ENCODE measurements around the gene ELOA. TPM values are rescaled to one million over a fixed set of nuclear protein-coding genes. Genes with fewer than 3 reads are reported as not detected.
A peak's percentile ranks its signal among the peaks of the same experiment; 100 is the strongest.
"Not testable (repeated sequence)": the region's sequence is repeated elsewhere in the genome, so short reads cannot be mapped to it uniquely, and the experiment has no call there.

The ELOA gene
- polyA plus RNA-seq, 4 donors = 32.2 to 41.2 (median 36.0) TPM

DNA sequence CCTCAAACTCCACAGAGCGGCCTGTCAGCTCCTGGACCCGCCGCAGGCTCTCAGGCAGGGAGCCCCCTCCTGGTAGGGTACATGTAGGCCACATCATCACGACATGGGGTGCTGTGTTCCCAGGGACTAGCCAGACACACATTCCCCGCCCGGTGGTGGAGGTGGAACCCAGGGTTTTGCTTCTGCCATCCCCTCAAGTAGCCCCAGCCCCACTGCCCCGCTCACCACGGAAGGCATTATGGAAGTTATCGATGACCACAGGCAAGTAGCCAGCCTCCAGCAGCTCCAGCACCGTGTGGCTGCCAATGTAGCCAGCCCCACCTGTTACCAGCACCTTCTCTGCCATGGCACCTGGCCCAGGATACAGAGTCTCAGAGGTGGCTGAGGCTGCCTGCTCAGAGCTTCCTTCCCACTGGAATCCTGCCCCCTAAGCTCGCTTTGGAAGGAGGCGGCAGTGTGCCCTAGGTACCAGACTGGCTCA lies 55.4 kb downstream of the ELOA start:
- DNase-seq (ENCODE audit: low read depth in 4 of 4, low spot score in 3 of 4) = no peak

DNA sequence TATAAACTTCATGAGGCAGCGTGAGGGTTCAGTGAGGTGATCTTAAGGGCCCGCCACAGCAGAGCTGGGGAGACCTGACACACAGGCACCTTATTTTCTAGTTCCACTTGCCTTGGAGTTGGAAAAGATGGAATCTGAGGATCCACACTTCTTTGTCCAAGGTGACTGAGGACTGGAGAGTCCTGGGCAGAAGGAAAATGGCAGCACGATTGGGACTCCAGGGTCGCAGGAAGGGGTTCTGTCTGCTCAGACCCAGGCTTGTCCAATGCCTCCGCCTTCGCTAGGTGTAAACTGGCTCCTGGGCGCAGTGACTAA lies 55.9 kb downstream of the ELOA start:
- no peak for DNase-seq (ENCODE audit: low read depth in 4 of 4, low spot score in 3 of 4)

DNA sequence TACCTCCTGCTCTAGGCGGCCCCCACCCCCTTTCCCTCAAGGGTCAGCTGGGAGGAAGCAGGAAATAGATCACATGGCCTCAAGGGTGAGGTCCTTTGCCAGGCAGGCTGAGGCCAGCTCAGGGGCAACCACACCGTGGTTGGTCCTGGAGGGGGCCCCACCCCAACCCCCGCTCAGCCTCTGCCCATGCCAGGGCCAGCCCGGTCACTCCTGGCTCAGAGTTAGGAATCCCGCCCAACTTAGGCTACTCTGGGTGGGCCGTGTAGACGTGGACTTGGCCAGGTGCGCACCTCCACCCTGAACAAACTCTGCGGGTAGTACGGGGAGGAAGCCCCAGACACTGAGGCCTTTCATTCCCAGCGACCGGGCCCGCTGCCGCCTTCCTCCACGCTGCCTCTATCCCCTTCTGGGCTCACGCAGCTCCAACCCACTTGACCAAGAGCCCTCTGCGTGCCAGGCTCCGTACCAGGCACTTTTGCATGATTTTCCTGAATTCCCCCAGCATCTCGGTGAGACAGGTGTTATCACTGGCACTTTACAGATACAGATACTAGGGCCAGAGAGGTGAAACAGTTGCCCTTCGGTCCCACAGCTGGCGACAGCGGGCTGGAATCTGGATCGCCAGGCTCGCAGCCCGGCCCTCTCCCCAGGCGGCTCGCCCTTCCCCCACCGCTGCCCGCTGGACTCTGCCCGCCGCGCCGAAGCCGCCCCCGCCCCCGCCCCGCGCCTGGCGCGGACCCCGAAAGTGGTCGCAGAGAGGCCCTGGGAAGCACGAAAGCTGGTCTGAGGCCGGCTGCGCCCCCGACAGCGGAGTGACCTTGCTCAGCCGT lies 56.5 kb downstream of the ELOA start:
- no peak for DNase-seq (ENCODE audit: low read depth in 4 of 4, low spot score in 3 of 4)

DNA sequence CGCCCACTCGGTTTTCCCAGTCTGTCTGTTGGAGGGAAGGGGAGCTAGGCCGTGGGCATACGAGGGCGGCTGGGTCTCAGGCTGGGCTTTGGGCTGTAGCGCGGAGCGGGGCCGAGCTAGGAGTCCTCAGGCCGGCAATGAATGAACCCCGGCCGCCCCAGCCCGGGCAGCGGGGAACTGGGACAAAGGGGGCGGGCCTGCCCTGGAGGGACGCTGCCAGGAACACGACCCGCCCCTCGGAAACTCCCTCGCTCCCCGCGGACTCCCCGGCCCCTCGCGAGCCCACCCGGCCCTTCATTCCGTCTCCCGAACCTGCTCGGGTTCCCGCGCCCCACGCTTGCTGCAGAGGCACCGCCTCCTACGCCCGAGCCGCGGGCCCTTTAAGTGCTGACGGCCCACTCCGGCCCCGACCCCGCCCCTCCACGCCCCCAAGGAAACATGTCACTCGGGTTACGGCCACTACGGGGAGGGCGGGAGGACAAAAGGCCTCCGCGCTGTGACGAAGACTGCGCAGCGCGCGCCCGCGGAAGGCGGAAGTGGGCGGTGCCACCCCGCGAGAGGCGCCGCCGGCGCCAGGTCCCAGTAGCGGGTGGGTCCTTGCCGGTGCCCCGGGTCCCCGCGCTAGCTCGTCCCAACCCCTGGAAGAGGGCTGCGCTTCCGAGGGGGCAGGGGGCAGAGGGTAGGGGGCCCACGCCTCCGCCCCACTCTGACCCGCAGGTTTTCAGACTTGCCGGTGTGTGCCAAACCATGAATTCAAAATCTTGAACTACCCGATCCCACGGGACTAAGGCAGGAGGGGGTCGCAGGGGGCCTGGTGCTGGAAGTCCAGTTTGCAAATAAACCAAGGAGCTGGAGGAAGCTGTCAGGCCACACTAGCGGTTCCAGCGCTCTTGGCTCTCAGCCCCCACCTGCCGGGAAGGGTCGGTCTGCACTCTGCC lies 57.4 kb downstream of the ELOA start, which contains the start of gene GALE:
GALE (minus strand) TSS at position 355 of the 938 bp plus-strand sequence. CDS start 1,747 bp downstream, outside the sequence.
- DNase-seq (ENCODE audit: low read depth in 4 of 4, low spot score in 3 of 4) = peak; percentile 86 to 98 (median 90)

DNA sequence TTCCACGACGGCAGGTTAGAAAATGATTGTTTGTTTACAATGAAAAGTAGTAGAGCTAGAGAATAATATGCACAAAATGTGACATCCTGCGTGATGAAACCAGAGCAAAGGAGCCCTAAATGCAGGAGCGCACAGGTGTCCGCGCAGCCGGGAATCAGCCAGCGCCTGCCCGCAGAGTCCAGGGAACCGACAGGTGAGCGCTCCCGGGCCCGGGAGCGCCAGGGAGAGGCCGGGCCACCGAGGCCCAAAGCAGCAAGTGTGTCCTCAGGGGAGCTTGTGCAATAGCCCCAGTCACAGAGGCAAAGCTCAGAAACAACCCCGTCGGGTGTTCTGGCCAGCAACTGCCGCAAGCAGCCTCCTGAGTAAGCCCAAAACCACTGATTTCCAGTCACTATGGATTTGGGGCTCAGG lies 58.1 kb downstream of the ELOA start:
- DNase-seq (ENCODE audit: low read depth in 4 of 4, low spot score in 3 of 4) = no peak

DNA sequence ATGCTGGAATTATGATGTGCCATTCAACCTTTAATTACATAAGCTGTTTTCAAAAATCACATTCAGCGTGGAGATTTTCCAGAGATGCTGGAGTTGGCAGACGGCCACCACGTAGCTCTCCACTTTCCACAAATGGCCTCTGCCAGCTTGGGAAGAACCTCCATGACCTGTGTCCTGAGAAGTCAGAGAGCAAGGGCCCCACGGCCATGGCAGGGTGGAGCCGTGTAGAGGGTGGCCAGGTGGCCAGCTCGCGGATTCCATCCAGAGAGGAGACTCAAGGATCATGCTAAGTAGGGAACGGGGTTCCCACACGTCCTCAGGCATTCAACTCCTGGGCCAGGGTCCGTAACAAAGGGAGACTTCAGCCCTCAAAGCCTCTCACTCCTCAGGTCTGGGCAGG lies 58.6 kb downstream of the ELOA start:
- DNase-seq (ENCODE audit: low read depth in 4 of 4, low spot score in 3 of 4) = no peak

DNA sequence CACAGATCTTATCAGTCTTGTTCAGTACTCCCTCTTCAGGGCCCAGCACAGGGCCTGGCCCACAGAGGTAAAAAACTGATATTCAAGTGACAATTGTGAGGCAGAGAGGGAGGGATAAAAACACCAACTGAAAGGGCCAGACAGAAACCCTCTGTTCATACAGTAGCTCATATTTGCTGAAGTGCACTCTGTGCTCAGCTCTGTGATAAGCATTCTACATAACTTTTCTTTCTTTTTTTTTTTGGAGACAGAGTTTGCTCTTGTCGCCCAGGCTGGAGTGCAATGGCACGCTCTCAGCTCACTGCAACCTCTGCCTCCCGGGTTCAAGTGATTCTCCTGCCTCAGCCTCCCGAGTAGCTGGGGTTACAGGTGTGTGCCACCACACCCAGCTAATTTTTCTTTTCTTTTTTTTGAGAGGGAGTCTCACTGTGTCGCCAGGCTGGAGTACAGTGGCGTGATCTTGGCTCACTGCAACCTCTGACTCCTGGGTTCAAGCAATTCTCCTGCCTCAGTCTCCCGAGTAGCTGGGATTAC lies 59.6 kb downstream of the ELOA start:
- not testable (repeated sequence) for DNase-seq (ENCODE audit: low read depth in 4 of 4, low spot score in 3 of 4)

DNA sequence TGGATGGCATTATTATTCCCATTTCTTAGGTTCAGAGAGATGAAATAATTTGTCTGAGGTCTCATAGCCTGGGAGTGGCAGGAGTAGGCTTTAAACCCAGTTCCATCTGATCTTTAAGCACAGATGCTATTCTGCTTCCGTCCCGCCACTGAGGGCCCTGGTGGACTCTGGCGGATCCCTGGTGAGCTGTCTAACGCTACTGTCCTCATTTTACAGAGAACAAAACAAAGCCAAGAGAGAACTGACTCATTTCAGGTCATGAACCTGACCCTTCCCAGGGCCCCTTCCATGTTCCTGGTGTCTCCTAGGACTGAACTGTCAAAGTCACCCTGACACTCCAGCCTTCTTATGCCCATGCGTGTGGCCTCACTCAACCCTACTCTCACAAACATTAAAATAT lies 60.4 kb downstream of the ELOA start:
- no peak for DNase-seq (ENCODE audit: low read depth in 4 of 4, low spot score in 3 of 4)

DNA sequence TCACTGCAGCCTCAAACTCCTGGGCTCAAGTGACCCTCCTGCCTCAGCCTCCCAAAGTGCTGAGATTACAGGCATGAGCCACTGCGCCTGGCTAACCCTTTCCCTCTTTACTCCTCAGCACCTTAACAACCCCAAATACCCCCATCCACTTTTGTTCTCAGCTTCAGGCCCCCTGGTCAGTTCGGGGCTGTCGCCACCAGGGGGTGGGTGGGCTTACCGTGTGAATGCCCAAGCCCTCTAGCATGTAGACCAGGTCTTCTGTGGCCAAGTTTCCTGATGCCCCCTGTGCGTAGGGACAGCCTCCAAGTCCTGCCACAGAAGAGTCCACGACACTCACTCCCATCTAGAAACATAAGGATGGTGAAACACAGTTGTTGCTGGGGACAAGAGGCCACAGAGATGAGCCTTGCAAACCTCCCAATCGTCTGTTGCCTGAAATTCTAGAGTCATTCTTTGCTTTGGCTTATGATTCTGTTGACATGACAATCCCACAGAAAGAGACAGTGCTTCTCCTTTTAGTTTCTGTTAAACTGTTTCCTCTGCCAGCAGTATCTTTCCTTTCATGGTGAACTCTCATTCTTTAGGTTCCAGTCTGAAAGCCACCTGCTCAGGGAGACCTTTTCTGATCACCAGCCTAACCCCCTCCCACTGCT lies 61.0 kb downstream of the ELOA start:
- DNase-seq (ENCODE audit: low read depth in 4 of 4, low spot score in 3 of 4) = no peak

DNA sequence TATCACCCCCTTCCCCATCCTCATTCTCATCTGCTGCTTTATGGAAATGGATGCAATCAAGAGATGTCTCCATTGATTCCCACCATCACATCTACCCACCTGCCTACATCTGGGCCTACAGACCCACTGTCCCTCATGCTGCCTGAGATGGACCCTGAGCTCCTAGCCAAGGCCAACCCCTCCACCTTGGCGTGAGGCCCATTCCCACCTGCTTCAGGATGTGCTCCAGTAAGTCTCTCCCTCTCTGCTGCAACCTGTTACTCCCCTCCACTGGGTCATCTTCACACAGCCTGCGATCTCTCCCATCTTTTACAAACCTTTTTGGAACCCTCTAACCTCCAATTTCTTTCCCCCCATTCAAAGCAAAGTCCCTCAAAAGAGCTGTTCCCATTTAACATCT lies 61.8 kb downstream of the ELOA start:
- no peak for DNase-seq (ENCODE audit: low read depth in 4 of 4, low spot score in 3 of 4)

DNA sequence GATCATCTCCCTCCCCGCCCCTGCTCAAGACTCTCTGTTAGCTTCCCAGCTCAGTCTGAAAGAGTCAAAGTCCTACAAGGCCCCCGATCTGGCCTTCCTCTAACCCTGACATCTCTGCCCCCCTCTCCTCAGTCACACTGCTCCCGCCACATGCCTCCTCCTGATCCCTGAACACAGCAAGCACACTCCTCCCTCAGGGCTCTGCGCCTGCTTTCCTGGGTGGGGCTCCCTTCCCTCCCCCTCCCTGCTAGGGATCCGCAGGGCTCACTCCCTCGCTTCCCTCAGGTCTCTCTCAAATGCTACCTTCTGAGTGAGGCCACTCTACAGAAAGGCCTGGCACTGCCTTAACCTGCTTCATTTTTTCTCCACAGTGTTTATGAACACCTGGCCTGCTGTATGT lies 63.0 kb downstream of the ELOA start:
- no peak for DNase-seq (ENCODE audit: low read depth in 4 of 4, low spot score in 3 of 4)

DNA sequence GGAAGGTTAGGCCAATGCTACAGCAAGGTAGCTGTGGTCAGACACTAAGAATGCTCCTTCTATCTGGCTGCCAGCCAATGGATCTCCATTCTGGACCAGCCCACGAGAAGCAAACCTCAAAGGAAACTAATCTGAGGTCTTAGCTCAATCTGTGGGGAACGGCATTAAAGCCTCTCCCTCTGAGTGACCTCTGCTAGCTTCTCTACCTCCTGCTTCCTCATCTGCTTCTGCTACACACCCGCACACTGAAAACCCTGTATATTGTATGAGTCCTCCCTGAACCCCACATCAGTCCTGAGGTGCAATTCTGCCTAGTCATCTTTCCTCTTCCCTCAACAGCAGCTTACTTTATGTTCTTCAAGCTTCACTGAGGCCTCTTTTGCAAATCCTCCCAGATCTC lies 64.2 kb downstream of the ELOA start:
- no peak for DNase-seq (ENCODE audit: low read depth in 4 of 4, low spot score in 3 of 4)

DNA sequence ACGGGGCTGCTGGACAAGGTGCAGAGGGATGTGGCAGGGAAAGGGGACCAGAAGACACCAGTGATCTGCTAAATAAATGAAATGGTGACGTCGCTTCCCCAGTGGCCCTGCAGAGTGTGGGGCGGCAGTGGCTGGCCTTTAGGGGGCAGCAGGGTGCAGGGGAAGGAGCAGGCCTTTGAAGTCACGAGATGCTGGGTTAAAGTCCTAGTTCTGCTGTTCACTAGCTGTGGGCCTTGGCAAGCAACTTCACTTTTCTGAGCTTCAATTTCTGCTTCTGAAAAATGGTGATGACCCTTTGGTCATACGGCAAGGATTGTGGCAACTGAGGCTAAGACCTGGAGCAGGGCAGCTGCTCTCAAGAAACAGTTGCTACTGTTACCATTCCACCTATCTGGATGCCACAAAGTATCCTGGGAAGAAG lies 66.5 kb downstream of the ELOA start:
- no peak for DNase-seq (ENCODE audit: low read depth in 4 of 4, low spot score in 3 of 4)

DNA sequence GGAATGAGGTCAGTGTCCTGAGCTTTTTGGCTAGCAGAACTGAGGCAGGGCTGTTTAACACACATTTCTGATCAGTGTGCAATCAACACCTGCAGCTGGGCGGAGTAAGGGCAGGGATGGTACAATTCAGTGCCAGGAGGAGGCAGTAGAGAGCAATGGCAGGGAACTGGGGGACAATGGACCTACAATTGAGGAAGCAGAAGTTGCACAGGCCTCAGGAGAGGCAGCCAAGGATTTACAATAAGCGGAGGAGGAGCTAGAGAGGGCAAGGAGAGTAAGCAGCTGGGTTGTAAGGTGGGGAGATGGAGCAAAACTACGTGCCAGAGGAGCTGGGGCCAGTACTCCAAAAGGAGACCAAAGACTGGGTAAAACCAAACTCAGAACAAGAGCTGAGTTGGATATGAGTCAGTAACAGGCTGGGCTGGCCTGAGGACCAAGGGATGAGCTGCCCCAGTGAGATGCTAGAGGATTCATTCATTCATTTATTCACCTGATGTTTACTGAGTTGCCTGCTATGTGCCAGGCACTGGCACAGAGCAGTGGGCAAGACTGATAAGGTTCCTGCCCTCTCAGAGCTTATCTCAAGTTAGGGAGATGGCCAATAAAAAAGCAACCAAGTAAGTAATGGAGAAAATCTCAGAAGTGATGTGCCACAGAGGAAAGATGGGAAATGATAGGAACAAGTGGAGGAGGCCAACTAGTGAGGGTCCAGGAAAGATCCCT lies 67.7 kb downstream of the ELOA start:
- DNase-seq (ENCODE audit: low read depth in 4 of 4, low spot score in 3 of 4) = no peak

Other genes with a start within 250 kb of the ELOA start
- gene E2F2, start 212.2 kb upstream of the ELOA start, polyA plus RNA-seq (ENCODE audit: insufficient read length in 4 of 4) = 1 to 10 TPM; 4.4 to 5.3 (median 4.7) TPM
- gene ID3, start 184.0 kb upstream of the ELOA start, polyA plus RNA-seq (ENCODE audit: insufficient read length in 4 of 4) = 100 to 1,000 TPM; 304 to 373 (median 349) TPM
- 1,000 to 10,000 TPM; 2,217 to 2,567 (median 2,423) TPM for gene RPL11, start 51.7 kb upstream of the ELOA start, polyA plus RNA-seq (ENCODE audit: insufficient read length in 4 of 4)
- 10 to 100 TPM; 59.3 to 66.8 (median 63.4) TPM for gene PITHD1, start 34.9 kb downstream of the ELOA start, polyA plus RNA-seq (ENCODE audit: insufficient read length in 4 of 4)
- gene LYPLA2, start 47.7 kb downstream of the ELOA start, polyA plus RNA-seq (ENCODE audit: insufficient read length in 4 of 4) = 10 to 100 TPM; 64.3 to 80.5 (median 69.4) TPM
- 10 to 100 TPM; 30.7 to 42.4 (median 32.8) TPM for gene GALE, start 57.3 kb downstream of the ELOA start, polyA plus RNA-seq (ENCODE audit: insufficient read length in 4 of 4)
- gene HMGCL, start 82.0 kb downstream of the ELOA start, polyA plus RNA-seq (ENCODE audit: insufficient read length in 4 of 4) = 10 to 100 TPM; 68.8 to 83.8 (median 77.1) TPM
- 10 to 100 TPM; 43.8 to 55.2 (median 48.5) TPM for gene FUCA1, start 124.8 kb downstream of the ELOA start, polyA plus RNA-seq (ENCODE audit: insufficient read length in 4 of 4)
- gene CNR2, start 169.9 kb downstream of the ELOA start, polyA plus RNA-seq (ENCODE audit: insufficient read length in 4 of 4) = under 1 TPM; 0.06 to 0.08 (median 0.06) TPM
- 100 to 1,000 TPM; 199 to 236 (median 217) TPM for gene PNRC2, start 216.4 kb downstream of the ELOA start, polyA plus RNA-seq (ENCODE audit: insufficient read length in 4 of 4)
- gene SRSF10, start 236.9 kb downstream of the ELOA start, polyA plus RNA-seq (ENCODE audit: insufficient read length in 4 of 4) = 100 to 1,000 TPM; 190 to 234 (median 213) TPM

Data from right renal pelvis (tissue), 4 donors.